Frontal cortex (tissue), 4 donors: ENCODE data around the gene SULT6B1. TPM values are rescaled to one million over a fixed set of nuclear protein-coding genes. Genes with fewer than 3 reads are reported as not detected.
A peak's percentile ranks its signal among the peaks of the same experiment; 100 is the strongest.
"Not testable (repeated sequence)": the region's sequence is repeated elsewhere in the genome, so short reads cannot be mapped to it uniquely, and the experiment has no call there.

Experiments used
- DNase-seq, 2 donors: peaks; one replicate each; pipeline ENCODE4 v3.0.0; 2012; ENCODE audit warnings: low spot score in 2 of 2
- FAIRE-seq: peaks from 2 replicates; lab custom pipeline; 2012; peaks lifted over from hg19 to GRCh38; lab: Jason Lieb, UNC
- total RNA-seq: library from RNA; depleted of rRNA; stranded (reverse); fragments of >200 nt; gene quantifications from one replicate; pipeline ENCODE4 v1.2.3, GENCODE V29; 2014
- donor health status: control.
- donor health status: control.
- donor health status: control.

The SULT6B1 gene
- total RNA-seq, 1 donor from 2014 or later, result not detected

- no peak for FAIRE-seq
- no peak for DNase-seq
Observed at GRCh38 chr2:37198681-37199065, 10.2 kb upstream of the SULT6B1 start.

- DNase-seq, result peak; percentile 82 to 85
- no peak for FAIRE-seq
Observed at GRCh38 chr2:37196320-37197195, 8.1 kb upstream of the SULT6B1 start, which contains the start of gene CEBPZOS. Gene CEBPZOS (plus strand): TSS chr2:37196496. CDS start chr2:37199705, 3,209 bp downstream.

GRCh38 chr2:37195862-37196319 lies 7.4 kb upstream of the SULT6B1 start:
- DNase-seq, FAIRE-seq: not testable (repeated sequence)

GRCh38 chr2:37192551-37192950 lies 4.1 kb upstream of the SULT6B1 start:
- DNase-seq, result no peak
- no peak for FAIRE-seq

- FAIRE-seq (no peak), DNase-seq (no peak)
Observed at GRCh38 chr2:37191747-37192146, 3.3 kb upstream of the SULT6B1 start.

GRCh38 chr2:37191253-37191652 lies 2.8 kb upstream of the SULT6B1 start:
- FAIRE-seq (no peak), DNase-seq (no peak)

- FAIRE-seq (no peak), DNase-seq (no peak)
Observed at GRCh38 chr2:37190290-37190689, 1.8 kb upstream of the SULT6B1 start.

GRCh38 chr2:37189452-37190153 lies 1.1 kb upstream of the SULT6B1 start:
- no peak for FAIRE-seq
- DNase-seq, result no peak

- FAIRE-seq, result no peak
- DNase-seq, result no peak
Observed at GRCh38 chr2:37181726-37182684, 6.5 kb downstream of the SULT6B1 start.

GRCh38 chr2:37180640-37181039 lies 7.8 kb downstream of the SULT6B1 start:
- FAIRE-seq (no peak), DNase-seq (no peak)

- no peak for FAIRE-seq
Observed at GRCh38 chr2:37180006-37180639, 8.3 kb downstream of the SULT6B1 start.

GRCh38 chr2:37173741-37174140 lies 14.7 kb downstream of the SULT6B1 start:
- FAIRE-seq, result no peak
- DNase-seq, result no peak

More at GRCh38 chr2:37180006-37180639, 8.3 kb downstream of the SULT6B1 start:
- DNase-seq, result no peak

- FAIRE-seq (no peak), DNase-seq (no peak)
Observed at GRCh38 chr2:37171624-37171950, 16.9 kb downstream of the SULT6B1 start.

GRCh38 chr2:37168217-37168981 lies 20.1 kb downstream of the SULT6B1 start:
- DNase-seq (peak in 1 of 2 donors; percentile 50), FAIRE-seq (peak; percentile 40)

GRCh38 chr2:37167636-37168180 lies 20.8 kb downstream of the SULT6B1 start:
- FAIRE-seq, result peak; percentile 64

GRCh38 chr2:37164757-37165156 lies 23.7 kb downstream of the SULT6B1 start:
- FAIRE-seq, result no peak
- DNase-seq, result no peak

More at GRCh38 chr2:37167636-37168180, 20.8 kb downstream of the SULT6B1 start:
- DNase-seq, result no peak

- FAIRE-seq (no peak), DNase-seq (peak; percentile 87 to 90)
Observed at GRCh38 chr2:37156857-37157714, 31.4 kb downstream of the SULT6B1 start, which contains the start of gene EIF2AK2. Gene EIF2AK2 (minus strand): TSS chr2:37156980. CDS start chr2:37147806, 9,174 bp downstream.
